H1 (cell line): ENCODE measurements around the gene HMMR. TPM values are rescaled to one million over a fixed set of nuclear protein-coding genes. Genes with fewer than 3 reads are reported as not detected.

Experiments
- CHD2 ChIP-seq: IDR thresholded peaks from 2 replicates; pipeline ENCODE4 v1.6.1; 2012; ENCODE audit warnings: low read length, improper control_type of control experiment
- CHD7 ChIP-seq: fragments of 300-600 bp; sonication (generic); IDR thresholded peaks from 2 replicates; pipeline ENCODE4 v1.7.1; 2012; ENCODE audit warnings: low read length, moderate library complexity, mild to moderate bottlenecking, inconsistent platforms; ENCODE audit not compliant: insufficient replicate concordance
- KDM5A ChIP-seq: fragments of 200-600 bp; IDR thresholded peaks from 2 replicates; pipeline ENCODE4 v1.7.1; 2012; ENCODE audit warnings: mild to moderate bottlenecking, low read length, inconsistent platforms, mixed read lengths
- RAD21 ChIP-seq, 2 experiments: IDR thresholded peaks in 1 of 2; conservative IDR thresholded peaks in 1 of 2; 2 replicates each; pipeline ENCODE4 v1.6.1; 2011; ENCODE audit warnings: low read depth in 2 of 2, low read length in 2 of 2, improper control_type of control experiment in 1 of 2, inconsistent platforms in 1 of 2, mild to moderate bottlenecking in 1 of 2, moderate library complexity in 1 of 2
- polyA plus RNA-seq, 7 experiments: library from polyadenylated mRNA; depleted of rRNA in 3 of 7; stranded (reverse) in 5 of 7; unstranded in 2 of 7; fragments of >200 nt in 5 of 7; fragments of 200-250 nt in 2 of 7; gene quantifications; 1 replicate in 5 of 7; 2 replicates in 1 of 7; 4 replicates in 1 of 7; pipeline versions ENCODE4 v1.2.1 to v1.2.3, GENCODE V29; 2011 to 2013; ENCODE audit warnings: missing spikeins in 2 of 7, mixed read lengths in 2 of 7
- total RNA-seq: library from RNA; stranded (reverse); fragmentation: NEBNext Ultra II Directional; extraction: Animal tissue kit (Norgen Biotek cat#: 25700); gene quantifications from 2 replicates; pipeline ENCODE4 v1.2.1, GENCODE V29; 2021

HMMR gene
- total and polyA plus RNA-seq, 2 of the 8 experiments (the other 6 are each of a cell fraction or from before 2014, with no cell fraction given), result 17.5 to 77.3 TPM

- TF ChIP-seq CHD7 (no peak), KDM5A (no peak), RAD21 (IDR thresholded peaks at IDR 0.05 in 1 of 2, conservative IDR thresholded peaks at IDR 0.05 in 1 of 2; ENCODE audit: low read depth in 2 of 2, low read length in 2 of 2) (no peak), CHD2 (no peak)
Observed at GRCh38 chr5:163525096-163525495, 64.7 kb downstream of the HMMR start (continued).
